ENCODE results near the gene GPR25.

DNA sequence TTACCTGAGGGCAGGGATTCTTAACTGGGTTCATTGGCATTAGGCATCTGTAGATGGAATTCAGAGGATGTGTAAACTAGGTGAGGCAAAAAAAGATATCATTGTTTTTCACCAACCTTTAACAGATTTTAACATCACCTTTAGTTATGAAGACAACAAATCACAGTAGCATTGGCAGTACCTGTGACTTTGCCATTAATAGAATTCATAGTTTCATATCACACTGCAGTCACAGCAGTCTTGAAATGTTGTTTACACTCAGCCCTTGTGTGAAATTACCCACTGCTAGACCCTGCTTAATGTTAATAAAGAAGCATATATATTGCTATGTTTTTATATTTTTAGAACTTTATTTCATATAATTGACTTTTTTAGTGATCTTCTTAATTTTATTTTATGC, 20.2 kb downstream of the GPR25 start:
- TF ChIP-seq, protein P1, sequence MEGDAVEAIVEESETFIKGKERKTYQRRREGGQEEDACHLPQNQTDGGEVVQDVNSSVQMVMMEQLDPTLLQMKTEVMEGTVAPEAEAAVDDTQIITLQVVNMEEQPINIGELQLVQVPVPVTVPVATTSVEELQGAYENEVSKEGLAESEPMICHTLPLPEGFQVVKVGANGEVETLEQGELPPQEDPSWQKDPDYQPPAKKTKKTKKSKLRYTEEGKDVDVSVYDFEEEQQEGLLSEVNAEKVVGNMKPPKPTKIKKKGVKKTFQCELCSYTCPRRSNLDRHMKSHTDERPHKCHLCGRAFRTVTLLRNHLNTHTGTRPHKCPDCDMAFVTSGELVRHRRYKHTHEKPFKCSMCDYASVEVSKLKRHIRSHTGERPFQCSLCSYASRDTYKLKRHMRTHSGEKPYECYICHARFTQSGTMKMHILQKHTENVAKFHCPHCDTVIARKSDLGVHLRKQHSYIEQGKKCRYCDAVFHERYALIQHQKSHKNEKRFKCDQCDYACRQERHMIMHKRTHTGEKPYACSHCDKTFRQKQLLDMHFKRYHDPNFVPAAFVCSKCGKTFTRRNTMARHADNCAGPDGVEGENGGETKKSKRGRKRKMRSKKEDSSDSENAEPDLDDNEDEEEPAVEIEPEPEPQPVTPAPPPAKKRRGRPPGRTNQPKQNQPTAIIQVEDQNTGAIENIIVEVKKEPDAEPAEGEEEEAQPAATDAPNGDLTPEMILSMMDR (IDR thresholded peaks at IDR 0.05; ENCODE audit: borderline replicate concordance, extremely low read depth, low read length, poor library complexity, severe bottlenecking) = no peak
- no peak for TF ChIP-seq EZH2 (IDR thresholded peaks at IDR 0.05; ENCODE audit: borderline replicate concordance, low read depth, low read length, severe bottlenecking)
